ENCODE data around the gene SH3BGRL3.

The SH3BGRL3 gene

DNA sequence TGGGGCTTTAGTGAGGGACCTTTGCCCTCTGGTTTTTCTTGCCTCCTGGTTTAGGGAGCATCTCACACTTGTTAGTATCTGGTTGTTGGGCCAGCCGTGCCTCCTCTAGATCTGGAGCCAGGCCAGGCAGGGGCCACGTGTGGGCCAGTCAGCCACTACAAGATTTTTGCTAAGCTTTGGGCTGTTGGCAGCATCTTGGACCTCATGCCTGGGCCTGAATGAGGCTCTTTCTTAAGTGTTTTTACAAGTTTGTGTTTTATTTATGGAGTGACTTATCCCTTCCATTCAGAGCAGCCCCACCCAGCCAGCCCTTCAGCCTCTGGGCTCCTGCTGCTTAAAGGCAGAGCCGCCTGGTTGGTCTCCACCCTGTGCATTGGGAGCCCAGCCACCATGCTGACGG is 1.6 kb upstream of the SH3BGRL3 start:
- no peak for FAIRE-seq

DNA sequence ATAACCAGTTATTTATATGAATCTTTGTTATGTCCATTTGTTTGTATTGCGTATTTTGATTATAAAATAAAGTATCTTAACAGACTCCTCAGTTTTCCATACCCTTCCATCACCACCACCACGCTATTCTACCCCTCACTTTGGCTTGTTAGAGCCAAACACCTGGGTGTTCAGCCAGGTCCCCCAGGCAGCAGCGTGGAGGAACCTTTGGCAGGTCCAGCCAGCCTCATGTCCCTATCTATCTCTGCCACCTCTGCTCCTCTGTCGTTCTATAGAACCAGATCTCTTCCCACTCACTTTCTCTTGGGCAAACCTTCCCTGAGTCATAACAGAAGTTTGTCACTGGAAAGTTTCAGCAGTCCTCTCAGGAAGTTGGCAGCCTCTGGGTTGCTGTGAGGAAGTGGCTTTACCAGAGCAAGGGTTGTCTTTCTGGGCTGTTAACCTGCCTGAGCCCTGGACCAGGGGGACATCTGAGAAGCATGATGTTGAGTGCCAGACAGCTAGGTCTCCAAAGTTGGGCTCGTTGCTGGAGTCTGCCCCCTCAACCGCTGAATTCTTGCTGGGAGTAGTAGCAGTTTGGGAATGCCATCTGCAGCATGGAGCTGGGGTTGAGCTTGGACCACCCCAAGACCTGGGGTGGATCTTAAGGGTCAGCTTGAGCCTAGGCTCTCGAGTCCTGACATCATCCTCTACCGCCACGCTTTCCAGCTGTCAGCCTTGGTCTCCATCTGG is 996 bp upstream of the SH3BGRL3 start:
- FAIRE-seq: no peak

DNA sequence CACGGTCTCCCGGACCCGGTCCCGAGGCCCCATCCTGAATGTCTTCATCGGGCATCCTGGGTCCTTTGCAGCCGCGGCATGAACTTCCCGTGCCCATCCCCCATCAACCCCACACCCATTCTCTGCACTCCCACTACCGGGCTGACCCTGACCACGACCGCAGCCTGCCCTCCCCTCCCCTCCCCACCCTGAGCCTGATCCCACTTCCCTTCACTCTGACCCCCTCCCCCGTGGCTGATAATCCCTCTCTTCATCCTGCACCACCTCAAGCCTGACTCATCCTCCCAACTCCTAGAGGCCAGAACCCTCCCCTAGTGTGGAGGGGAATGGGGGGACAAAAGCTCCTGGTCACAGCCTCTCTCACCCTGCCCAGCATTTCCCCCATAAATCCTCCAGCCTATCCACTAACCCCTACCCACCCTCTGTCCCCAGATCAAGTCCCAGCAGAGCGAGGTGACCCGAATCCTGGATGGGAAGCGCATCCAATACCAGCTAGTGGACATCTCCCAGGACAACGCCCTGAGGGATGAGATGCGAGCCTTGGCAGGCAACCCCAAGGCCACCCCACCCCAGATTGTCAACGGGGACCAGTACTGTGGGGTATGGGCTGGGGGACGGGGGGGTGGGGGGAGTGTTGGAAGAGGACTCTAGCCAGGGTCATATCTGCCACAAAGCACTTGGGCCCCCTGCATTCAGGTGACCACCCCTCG is 602 bp downstream of the SH3BGRL3 start:
- FAIRE-seq: no peak

DNA sequence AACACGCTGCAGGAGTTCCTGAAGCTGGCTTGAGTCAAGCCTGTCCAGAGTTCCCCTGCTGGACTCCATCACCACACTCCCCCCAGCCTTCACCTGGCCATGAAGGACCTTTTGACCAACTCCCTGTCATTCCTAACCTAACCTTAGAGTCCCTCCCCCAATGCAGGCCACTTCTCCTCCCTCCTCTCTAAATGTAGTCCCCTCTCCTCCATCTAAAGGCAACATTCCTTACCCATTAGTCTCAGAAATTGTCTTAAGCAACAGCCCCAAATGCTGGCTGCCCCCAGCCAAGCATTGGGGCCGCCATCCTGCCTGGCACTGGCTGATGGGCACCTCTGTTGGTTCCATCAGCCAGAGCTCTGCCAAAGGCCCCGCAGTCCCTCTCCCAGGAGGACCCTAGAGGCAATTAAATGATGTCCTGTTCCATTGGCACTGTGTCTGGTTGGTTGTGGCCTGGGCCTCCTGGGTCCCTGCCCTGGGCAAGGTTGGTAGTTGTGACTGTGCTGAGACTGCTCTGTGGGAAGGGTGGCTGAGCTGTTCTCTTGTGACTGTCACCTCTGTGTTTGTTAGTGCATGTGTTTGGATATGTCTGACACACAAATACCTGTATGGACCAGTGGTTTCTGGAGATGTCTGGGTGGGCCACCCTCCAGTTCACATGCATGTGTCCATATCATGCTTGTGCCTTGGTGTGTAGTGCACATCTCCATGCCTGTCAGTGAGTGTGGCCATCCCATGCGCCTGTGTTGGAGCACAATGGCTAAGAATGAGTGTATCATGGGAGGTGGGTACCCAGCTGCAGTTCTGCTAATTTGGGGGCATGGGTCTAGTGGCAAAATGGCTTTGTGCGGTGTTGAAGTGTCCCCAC is 1.4 kb downstream of the SH3BGRL3 start:
- FAIRE-seq: no peak

DNA sequence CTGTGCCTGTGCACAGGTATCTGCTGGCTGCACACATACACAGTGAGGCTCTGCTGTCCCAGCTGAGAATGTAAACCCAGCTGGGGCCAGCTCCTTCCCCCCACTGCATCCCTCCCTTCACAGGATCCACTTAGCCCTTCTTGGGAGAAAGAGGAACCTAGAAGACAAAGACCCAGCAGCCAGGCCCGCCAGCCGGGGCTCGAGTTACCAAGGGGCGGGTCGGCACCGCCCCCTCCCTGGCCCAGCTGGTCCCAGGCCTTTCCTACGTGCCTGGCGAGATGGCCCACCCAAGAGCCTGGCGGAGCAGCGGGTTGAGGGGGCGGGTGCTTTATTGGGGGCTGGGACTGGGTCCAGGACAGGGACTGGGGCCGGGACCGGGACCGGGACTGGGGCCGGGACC is 2.1 kb downstream of the SH3BGRL3 start:
- no peak for FAIRE-seq

DNA sequence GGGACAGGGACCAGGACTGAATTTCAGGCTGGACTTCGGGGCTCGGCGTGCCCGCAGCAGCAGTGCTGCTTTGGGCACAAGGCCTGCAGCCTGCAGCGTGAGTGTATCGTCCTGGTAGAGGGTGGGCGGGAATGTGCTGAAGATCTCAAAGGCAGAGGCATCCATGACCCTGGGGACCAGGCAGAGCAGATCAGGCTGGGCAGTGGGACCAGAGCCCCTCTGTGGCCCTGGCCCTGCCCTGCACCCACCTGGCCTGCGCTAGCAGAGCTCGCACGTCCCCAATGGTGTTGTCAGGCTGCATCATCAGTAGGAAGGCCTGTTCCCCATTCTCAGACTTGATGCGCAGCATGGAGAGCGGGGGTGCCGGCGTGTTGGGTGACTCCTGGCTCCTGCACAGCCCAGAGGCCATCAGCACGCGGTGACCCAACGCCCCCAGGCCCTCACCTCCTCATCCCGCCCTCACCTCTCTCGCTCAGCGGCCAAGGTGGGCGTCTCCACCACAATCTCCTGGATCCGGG is 2.6 kb downstream of the SH3BGRL3 start:
- FAIRE-seq: no peak

DNA sequence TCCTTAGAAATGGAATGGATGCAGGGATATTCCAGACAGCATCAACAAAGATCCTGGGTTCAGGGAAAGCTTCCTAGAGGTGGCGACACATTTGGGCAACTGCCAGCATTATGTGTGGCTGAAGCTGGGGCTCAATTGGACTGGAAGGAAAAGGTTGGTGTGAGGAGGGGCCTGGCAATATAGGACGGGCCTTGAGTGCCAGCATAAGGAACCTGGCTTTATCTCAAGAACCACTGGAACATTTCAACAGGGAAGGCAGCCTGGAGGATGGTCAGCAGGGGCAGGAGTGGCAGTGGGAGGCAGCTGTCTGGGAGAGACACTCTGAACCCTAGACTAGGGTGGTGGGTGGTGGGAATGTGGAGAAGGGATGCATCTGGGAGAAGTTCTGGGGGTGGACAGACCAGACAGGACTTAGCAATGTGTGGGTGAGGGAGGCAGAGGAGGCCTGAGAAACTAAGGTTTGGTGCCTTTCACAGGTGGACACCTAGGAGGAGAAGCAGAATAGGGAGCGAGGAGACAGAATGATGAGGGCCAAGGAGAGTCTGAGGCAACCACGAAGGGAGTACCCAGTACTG is 3.5 kb downstream of the SH3BGRL3 start:
- no peak for FAIRE-seq

DNA sequence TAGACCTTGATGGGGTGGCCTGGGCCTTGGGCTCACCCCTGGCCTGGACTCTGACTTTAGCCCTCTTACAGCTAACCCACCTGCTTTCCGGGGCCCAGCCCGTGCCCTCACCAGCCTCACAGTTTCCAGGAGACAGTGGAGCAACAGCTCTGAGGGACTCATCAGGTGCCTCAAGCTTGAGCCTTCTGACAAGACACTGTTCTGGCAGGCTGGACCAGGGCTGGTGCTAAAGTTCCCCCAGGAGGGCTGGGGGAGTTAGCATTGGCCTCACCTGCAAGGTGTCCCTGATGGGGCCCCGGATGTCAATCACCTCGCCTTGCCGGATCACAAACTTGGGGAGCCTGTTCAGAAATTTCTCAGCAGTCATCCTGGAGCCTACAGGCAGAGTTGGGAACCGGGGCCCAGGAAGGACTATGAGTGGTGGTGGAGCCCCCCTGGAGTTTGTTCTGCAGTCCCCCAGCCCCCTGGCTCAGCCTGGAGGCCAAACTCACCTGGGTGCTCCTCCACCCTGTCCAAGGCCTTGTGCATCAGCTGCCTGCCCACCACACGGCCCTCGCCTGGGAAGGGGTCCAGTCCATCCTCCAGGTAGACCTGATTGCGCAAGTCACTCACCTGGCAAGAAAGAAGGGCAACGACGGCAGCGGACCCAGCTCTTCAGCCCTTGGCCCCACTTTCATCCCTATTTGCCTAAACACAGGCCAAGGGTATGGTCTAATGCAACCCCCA is 4.1 kb downstream of the SH3BGRL3 start:
- FAIRE-seq: no peak

DNA sequence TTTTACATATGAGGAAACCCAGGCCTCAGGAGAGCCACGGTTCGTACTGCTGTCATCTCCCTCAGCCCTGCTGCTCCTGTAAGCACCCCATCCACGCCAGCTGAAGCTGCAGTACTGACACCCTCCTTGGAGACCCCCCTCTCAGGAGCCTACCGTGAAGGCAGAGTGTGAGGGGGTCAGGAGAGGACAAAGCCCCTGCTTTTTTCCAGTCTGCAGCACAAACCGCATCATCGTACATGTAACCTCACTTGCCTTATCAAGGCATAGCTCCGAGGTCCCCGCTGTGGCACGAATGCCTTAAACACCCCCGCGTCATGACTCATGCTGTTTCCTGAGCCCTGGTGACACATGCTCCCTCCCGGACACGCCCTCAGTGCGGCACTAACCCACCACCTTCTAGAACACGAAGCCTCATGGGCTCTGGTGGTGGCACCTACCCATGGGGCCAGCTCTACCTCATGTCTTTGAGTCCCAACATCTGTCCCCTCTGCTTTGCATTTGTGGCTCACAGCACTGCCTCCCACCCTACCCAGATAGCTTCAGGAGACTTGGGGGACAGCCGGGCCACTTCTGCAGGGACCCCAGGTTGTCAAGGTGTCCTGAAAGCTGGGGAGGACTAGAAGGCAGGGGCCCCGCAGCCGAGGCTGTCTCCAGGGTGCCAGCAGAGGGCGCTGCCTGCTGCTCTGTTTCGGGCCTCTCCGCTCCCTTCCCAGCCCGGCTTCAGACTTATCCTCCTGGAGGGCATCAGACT is 4.9 kb downstream of the SH3BGRL3 start:
- no peak for FAIRE-seq

DNA sequence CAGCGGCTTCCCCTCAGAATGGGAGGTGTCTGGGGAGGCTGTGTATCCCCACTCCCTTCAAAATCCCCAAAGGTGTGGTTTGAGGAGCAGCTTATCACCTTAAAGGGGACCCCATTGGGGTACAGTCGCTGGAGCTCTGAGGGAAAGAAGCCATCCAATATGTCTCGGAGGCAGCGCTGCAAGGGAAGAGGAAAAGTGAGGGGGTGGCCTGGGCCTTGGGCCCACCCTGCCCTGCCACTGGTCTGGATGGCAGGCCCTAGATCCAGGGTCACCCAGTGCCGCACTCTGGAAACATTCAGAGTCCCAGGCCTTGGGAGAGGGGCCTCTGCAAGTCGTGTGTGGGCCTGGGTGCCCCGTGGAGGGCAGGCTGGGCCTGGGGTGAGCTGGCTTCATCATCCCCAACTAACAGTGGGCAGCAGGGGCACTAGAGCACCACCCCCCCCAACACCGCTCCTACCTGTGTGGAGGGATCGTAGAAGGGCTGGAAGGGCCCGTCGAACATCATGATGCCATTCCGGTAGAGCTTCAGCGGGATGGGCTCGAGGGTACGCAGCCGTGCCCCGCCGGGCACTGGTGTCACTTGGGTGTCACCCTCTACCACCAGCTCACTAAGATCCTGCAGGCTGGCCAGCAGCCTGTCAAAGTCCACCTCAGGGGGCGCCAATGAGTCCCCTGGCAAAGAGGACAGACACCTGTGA is 5.6 kb downstream of the SH3BGRL3 start:
- FAIRE-seq: no peak

DNA sequence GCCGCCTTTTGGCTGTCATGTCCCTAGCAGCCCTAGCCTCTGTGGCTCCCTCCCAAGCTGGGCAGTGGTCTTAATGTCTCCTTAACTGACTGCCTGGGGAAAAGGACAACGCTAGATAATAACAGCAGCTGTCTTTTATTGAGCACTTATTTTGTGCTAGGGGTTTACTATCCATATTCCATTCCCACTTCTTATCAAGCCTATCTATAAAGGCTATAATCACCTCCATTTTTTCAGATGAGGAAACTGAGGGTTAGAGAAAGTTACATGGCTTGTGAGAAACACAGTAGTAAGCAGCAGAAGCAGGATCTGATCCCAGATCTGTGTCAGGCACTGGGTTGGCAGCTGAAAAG is 6.2 kb downstream of the SH3BGRL3 start:
- no peak for FAIRE-seq

DNA sequence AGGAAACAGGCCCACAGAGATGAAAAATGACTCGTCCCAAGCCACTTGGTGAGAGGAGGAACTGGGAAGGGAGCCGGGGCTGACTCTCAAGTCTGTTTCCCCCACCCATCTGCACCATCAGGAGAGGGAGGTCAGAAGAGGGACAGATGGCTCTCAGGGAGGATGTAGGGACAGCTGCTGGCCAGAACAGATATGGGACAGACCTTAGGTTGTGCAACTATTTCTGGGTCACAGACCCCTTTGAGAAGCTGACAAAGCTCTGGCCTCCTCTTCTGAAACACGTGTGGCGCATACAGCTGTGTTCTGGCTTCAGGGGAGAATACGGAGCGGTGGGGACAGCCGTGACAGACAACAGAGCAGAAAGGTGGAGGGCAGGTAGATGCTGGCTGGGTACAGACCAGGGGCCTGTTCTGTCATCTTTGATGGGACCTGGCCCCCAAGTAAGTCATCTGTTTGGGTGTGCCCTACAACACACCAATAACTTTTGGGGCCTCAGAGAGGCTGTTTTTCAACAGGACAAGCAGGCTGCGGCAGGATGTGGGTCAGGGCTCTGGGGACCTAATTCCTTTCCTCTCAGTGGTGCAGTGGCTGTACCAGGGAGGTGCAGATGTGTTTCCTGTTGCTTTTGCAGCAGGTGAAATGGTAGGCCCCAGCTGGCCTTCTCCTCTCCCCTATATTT is 7.3 kb downstream of the SH3BGRL3 start:
- no peak for FAIRE-seq

DNA sequence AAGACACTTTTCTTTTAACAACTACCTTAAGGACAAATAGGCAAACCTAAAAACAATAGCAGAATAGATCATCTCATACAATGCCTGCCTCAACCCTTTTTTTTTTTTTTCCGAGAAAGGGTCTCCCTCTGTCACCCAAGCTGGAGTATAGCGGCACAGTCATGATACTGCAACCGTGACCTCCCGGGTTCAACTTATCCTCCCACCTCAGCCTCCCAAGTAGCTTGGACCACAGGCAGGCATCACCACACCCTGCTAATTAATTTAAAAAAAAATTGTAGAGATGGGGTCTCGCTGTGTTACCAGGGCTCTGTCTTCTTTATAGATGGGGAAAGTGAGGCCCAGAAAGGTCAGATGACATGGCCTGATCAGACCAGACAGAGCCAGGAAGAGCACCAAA is 7.9 kb downstream of the SH3BGRL3 start:
- no peak for FAIRE-seq

DNA sequence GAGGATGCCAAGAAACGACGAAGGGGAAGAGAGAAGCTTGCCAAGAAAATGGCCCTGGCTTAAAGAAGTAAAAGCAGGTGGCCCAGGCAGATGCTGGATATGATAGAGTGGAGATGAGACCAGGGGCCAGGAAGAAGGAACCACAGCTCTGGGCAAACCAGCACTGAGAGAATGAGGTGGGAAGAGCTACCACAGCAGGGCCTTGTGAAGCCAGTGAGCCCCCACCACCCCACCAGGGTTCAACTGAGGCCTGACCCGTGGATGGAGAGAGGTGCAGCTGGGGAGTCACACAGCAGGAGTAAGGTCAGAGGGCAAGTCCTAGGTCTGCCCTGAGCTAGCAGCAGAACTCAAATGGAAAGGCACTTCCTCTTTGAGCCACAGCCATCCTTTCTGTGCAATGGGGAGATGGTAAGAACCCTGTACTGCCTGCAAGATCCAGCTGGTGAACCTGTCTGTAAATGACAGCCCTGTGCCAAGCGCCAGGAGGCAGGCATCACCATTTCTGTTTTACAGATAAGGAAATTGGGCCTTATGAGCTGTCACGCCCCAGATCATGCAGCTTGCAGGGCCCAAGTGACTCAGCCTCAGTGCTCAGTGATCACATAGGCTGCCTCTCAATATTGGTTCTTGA is 8.5 kb downstream of the SH3BGRL3 start:
- FAIRE-seq: no peak

DNA sequence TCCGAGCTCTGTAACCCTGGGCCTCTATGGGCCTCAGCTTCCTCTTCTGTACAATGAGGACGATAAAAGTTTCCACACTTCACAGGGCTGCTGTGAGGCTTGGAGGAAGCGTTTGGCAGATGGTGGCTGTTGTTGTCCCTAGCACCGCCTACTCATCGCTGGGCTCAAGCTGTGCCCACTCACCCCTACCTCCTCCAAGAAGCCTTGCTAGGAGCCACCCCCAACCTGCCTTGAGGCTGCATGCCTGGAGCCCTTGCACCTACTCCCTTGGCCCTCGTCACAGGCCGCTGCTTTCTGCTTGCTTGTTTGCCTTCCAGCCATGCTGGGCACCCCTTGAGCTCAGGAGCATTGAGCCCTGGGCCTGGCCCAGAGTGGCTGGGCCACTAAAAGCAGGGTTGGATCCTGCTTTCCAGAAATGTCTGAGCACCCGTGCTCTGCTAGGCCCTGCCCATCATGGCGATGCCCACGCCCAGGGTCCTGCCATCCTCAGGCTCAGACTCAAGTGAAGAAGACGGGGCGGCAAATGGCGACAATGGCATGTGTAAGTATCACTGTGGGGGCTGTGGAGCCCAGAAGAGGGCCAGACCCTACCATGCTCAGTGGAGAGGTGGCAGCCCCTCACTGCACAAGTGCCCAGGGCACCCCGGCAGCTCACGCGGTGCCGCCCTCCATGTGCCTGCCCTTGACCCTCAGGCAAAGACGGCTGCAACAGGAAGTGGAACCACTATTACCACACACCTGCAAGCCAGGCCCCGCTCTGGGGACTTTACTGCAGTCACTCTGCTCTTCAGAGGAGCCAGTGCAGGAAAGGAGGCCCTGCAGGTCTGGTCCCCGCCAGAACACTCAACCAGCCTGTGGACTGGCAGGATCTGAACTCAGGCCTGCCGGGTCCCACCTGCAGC is 9.5 kb downstream of the SH3BGRL3 start:
- FAIRE-seq: no peak

DNA sequence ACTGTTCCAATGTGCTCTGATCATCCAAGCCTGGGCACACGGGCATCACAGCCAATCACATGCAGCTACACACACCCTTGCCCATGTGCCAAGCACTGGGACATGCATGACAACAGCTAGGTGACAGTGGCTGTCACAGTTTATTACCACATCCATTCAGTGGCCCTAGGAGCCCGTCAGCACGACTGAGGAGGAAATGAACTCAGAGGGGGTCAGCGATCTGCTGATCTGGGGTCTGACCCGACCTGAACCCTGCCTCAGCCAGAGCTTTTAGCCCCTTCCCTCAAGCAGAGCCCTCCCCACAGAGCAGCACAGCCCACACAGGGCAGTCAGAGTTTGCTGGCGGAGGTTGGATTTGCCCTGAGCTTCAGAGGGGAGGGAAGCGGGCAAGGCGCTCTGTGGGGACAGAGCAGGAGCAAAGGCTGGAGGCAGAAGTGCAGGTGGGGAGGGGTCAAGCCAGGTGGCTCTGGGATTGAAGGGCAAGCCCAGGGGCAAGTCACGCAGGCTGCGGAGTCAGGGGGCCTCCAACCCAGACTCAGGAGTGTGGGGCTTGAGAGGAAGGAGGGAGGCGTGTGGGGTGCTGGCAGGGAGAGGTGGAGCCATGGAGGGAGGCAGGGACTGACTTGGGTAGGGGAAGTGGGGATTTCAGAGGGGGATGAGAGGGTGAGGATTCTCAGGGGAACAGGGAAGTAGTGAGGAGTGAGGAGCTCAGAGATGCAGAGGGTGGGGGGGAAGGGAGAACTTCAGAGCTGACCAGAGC is 10.4 kb downstream of the SH3BGRL3 start:
- no peak for FAIRE-seq

DNA sequence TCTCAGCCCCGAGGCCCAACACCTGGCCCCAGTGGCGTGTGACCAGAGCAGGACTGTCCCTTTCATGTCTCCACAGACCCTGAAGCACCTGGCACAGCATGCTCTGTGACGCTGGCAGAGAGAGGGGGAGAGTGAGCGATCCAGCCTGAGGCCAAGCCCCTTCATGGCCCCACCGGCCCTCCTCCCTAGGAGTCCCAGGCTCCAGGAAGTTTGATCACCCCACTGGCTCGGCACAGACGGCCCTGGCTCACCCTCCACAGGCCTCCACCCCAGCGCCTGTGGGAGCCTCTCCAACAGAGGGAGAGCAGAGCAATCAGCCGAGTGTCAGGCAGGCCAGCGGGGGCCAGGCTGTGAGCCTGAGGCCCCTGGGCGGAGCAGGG is 11.0 kb downstream of the SH3BGRL3 start:
- no peak for FAIRE-seq

DNA sequence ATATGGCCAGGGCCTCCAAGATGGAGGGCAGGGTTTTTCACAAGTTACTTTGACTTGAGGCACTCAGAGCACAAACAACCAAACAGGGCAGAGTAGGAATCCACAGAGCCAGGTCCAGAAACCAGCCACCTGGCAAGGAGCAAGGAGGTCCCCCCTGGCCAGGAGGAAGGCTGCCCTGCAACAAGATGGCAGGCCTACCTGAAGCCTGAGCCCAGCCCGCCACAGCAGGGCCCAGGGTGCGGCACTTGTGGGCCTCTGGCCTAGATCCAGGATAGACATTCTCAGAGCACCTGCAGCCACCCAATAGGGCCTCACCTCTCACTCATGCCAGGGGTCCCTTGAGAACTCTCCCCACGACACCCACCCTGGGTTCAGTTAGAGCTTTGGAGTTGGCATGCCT is 11.5 kb downstream of the SH3BGRL3 start:
- FAIRE-seq: no peak
